KG1 (cell line): ENCODE results near the gene MYOCD.
"Not testable (repeated sequence)": the region's sequence is repeated elsewhere in the genome, so short reads cannot be mapped to it uniquely, and the experiment has no call there.

ENCODE experiments used
- DNase-seq: peaks from one replicate; lab custom pipeline; 2025; lab: John Stamatoyannopoulos, UW

MYOCD gene

GRCh38 chr17:12665263-12666210 lies at the start of gene MYOCD:
MYOCD (plus strand) TSS chr17:12665890; CDS start chr17:12666189, 299 bp downstream.
- DNase-seq = no peak

GRCh38 chr17:12616161-12616560 lies 49.5 kb upstream of the MYOCD start:
- DNase-seq = no peak

- DNase-seq = no peak
Observed at GRCh38 chr17:12618557-12618956, 47.1 kb upstream of the MYOCD start.

- no peak for DNase-seq
Observed at GRCh38 chr17:12619459-12620199, 46.1 kb upstream of the MYOCD start.

- DNase-seq = no peak
Observed at GRCh38 chr17:12620200-12620720, 45.4 kb upstream of the MYOCD start.

- DNase-seq = no peak
Observed at GRCh38 chr17:12622726-12623125, 43.0 kb upstream of the MYOCD start.

- no peak for DNase-seq
Observed at GRCh38 chr17:12623220-12623848, 42.4 kb upstream of the MYOCD start.

GRCh38 chr17:12624211-12624610 lies 41.5 kb upstream of the MYOCD start:
- DNase-seq = no peak

- no peak for DNase-seq
Observed at GRCh38 chr17:12625092-12625491, 40.6 kb upstream of the MYOCD start.

GRCh38 chr17:12627177-12627629 lies 38.5 kb upstream of the MYOCD start:
- DNase-seq = no peak

- DNase-seq = no peak
Observed at GRCh38 chr17:12627781-12628451, 37.8 kb upstream of the MYOCD start.

- no peak for DNase-seq
Observed at GRCh38 chr17:12631076-12631475, 34.6 kb upstream of the MYOCD start.

- no peak for DNase-seq
Observed at GRCh38 chr17:12632785-12633184, 32.9 kb upstream of the MYOCD start.

GRCh38 chr17:12634789-12635414 lies 30.8 kb upstream of the MYOCD start:
- no peak for DNase-seq

- DNase-seq = not testable (repeated sequence)
Observed at GRCh38 chr17:12635996-12636395, 29.7 kb upstream of the MYOCD start.

GRCh38 chr17:12637015-12637414 lies 28.7 kb upstream of the MYOCD start:
- DNase-seq = no peak

GRCh38 chr17:12637745-12638651 lies 27.7 kb upstream of the MYOCD start:
- DNase-seq = no peak

GRCh38 chr17:12640364-12640763 lies 25.3 kb upstream of the MYOCD start:
- no peak for DNase-seq

- DNase-seq = no peak
Observed at GRCh38 chr17:12641084-12641483, 24.6 kb upstream of the MYOCD start.

GRCh38 chr17:12642034-12642433 lies 23.7 kb upstream of the MYOCD start:
- DNase-seq = no peak
